HepG2 (cell line): ENCODE measurements around the gene NKAIN2. TPM values are rescaled to one million over a fixed set of nuclear protein-coding genes. Genes with fewer than 3 reads are reported as not detected.

Source experiments
- ATAC-seq: fragments of 200-7000 bp; cut with Tn5 transposase; 3 replicates; pipeline ENCODE4 v1.9.1; 2020; ENCODE audit warnings: mild to moderate bottlenecking, moderate library complexity
- BruUV-seq: library from RNA; stranded (reverse); fragments of 400-500 nt; replicated peaks from 2 replicates; lab custom pipeline; 2021; lab: Mats Ljungman, UMichigan
- CTCF ChIA-PET: fragments of 300-600 bp; formaldehyde crosslinking; extraction: SDS; loops from one replicate; lab custom pipeline; 2021; ENCODE audit warnings: low total read pairs, inconsistent platforms, low intra/inter-chr PET ratio; lab: Yijun Ruan, JAX
- POLR2A ChIA-PET: fragments of 350-600 bp; sonication (Branson Sonifier 250); formaldehyde crosslinking; loops from one replicate; lab custom pipeline; 2020; ENCODE audit warnings: antibody characterized with exemption, inconsistent platforms; lab: Yijun Ruan, JAX
- DNase-seq: peaks from one replicate; pipeline ENCODE4 v3.0.0-alpha.2; 2015; ENCODE audit warnings: low spot score
- FAIRE-seq: peaks from 3 replicates; lab custom pipeline; 2011; peaks lifted over from hg19 to GRCh38; lab: Jason Lieb, UNC
- H2AFZ ChIP-seq: one replicate; pipeline ENCODE4 v1.6.1; 2011; ENCODE audit warnings: low read length, inconsistent platforms
- H3K27ac ChIP-seq: fragments of 300-600 bp; 3 replicates; pipeline ENCODE4 v1.8.0; 2011; ENCODE audit warnings: mixed run types, mild to moderate bottlenecking, mixed read lengths, low read length, inconsistent platforms; ENCODE audit not compliant: insufficient read depth; ENCODE audit errors: extremely low read length
- H3K27me3 ChIP-seq, 2 experiments: fragments of 200-600 bp in 1 of 2; 2 replicates in 1 of 2; 3 replicates in 1 of 2; pipeline versions ENCODE4 v1.6.0 to v1.8.0; 2011; ENCODE audit warnings: low read length in 2 of 2, mild to moderate bottlenecking in 2 of 2, moderate library complexity in 2 of 2, inconsistent platforms in 1 of 2; ENCODE audit not compliant: insufficient read depth in 2 of 2, control insufficient read depth in 1 of 2
- H3K36me3 ChIP-seq, 2 experiments: fragments of 200-600 bp in 1 of 2; replicated peaks in 1 of 2; 2 replicates in 1 of 2; 3 replicates in 1 of 2; pipeline versions ENCODE4 v1.5.1 to v1.8.0; 2011; ENCODE audit warnings: low read length in 2 of 2, inconsistent platforms in 1 of 2; ENCODE audit not compliant: insufficient read depth in 2 of 2, control insufficient read depth in 1 of 2
- H3K4me1 ChIP-seq: 2 replicates; pipeline ENCODE4 v1.5.1; 2012; ENCODE audit warnings: low read length, inconsistent platforms; ENCODE audit not compliant: insufficient read depth
- H3K4me2 ChIP-seq: 2 replicates; pipeline ENCODE4 v1.6.0; 2011; ENCODE audit warnings: low read depth, low read length, inconsistent platforms
- H3K4me3 ChIP-seq, 3 experiments: fragments of 200-600 bp in 1 of 3; sonication (generic), shearing (Covaris generic) in 1 of 3; replicated peaks in 1 of 3; 2 replicates each; pipeline ENCODE4 v1.5.1; 2011 to 2016; ENCODE audit warnings: low read length in 3 of 3, inconsistent platforms in 2 of 3, low read depth in 2 of 3, mild to moderate bottlenecking in 2 of 3, control low read depth in 1 of 3, mixed read lengths in 1 of 3; ENCODE audit not compliant: insufficient read depth in 1 of 3
- H3K79me2 ChIP-seq: one replicate; pipeline ENCODE4 v1.6.1; 2011; ENCODE audit warnings: low read length, inconsistent platforms; ENCODE audit not compliant: insufficient read depth
- H3K9ac ChIP-seq: 2 replicates; pipeline ENCODE4 v1.6.0; 2011; ENCODE audit warnings: mild to moderate bottlenecking, low read depth, low read length, inconsistent platforms; ENCODE audit not compliant: insufficient read depth
- H3K9me3 ChIP-seq: 2 replicates; pipeline ENCODE4 v1.5.1; 2012; ENCODE audit warnings: mild to moderate bottlenecking, low read length
- H4K20me1 ChIP-seq: 2 replicates; pipeline ENCODE4 v1.6.0; 2011; ENCODE audit warnings: inconsistent platforms, mild to moderate bottlenecking, low read length, moderate library complexity; ENCODE audit not compliant: insufficient read depth
- CHD4 ChIP-seq: fragments of 200-600 bp; sonication (generic); IDR thresholded peaks from 2 replicates; pipeline ENCODE4 v1.7.0; 2017; ENCODE audit warnings: mild to moderate bottlenecking, low read length, borderline replicate concordance
- FIP1L1 ChIP-seq: fragments of 200-400 bp; formaldehyde crosslinking; IDR thresholded peaks from 2 replicates; pipeline ENCODE4 v1.6.1; 2018; ENCODE audit warnings: low read depth, mild to moderate bottlenecking, low read length, moderate library complexity, borderline replicate concordance; ENCODE audit not compliant: insufficient read depth
- HIVEP1 ChIP-seq: sonication (generic); formaldehyde crosslinking; IDR thresholded peaks from 2 replicates; pipeline ENCODE4 v1.4.0; 2020; ENCODE audit warnings: mild to moderate bottlenecking, missing genetic modification reagents
- SRSF1 ChIP-seq: fragments of 200-400 bp; formaldehyde crosslinking; optimal IDR thresholded peaks from 2 replicates; pipeline ENCODE3; 2017; ENCODE audit warnings: mild to moderate bottlenecking, low read depth, low read length, moderate library complexity
- ZNF136 ChIP-seq: sonication (generic); formaldehyde crosslinking; IDR thresholded peaks from 2 replicates; pipeline ENCODE4 v1.8.1; 2022; ENCODE audit warnings: low read depth, mild to moderate bottlenecking, moderate library complexity, missing genetic modification reagents
- ZNF563 ChIP-seq: sonication (generic); formaldehyde crosslinking; IDR thresholded peaks from 2 replicates; pipeline ENCODE4 v1.8.0; 2022; ENCODE audit warnings: mild to moderate bottlenecking, moderate library complexity, missing genetic modification reagents
- WGBS: methylation state at CpG from one replicate; pipeline ENCODE4 v1.1.6; 2017; ENCODE audit warnings: low lambda C conversion rate; 5-methylcytosine and 5-hydroxymethylcytosine counted together
- in situ Hi-C: cut with HindIII; loops from 2 replicates; pipeline ENCODE4 v1.10.0; 2017; ENCODE audit warnings: low pct_unique_long_range_greater_than_20kb; ENCODE audit not compliant: extremely low pct_ligation_motif_present
- intact Hi-C: fragments of 100-400 bp; cut with micrococcal nuclease; formaldehyde crosslinking; loops from one replicate; pipeline ENCODE4 v1.10.0; 2022; ENCODE audit not compliant: unreplicated experiment
- polyA plus RNA-seq, 8 experiments: library from polyadenylated mRNA; depleted of rRNA in 3 of 8; stranded (reverse) in 7 of 8; unstranded in 1 of 8; fragments of >200 nt; fragmentation: Illumina TruSeq in 4 of 8; extraction: Trizol in 4 of 8; gene quantifications; 2 replicates each; pipeline versions ENCODE4 v1.2.1 to v1.2.3, GENCODE V29; 2011 to 2016; ENCODE audit warnings: low read depth in 4 of 8, missing spikeins in 1 of 8, mixed read lengths in 1 of 8; ENCODE audit not compliant: insufficient read depth in 1 of 8
- total RNA-seq, 5 experiments: library from RNA; depleted of rRNA; stranded (reverse); fragments of >200 nt; fragmentation: Illumina TruSeq; extraction: Trizol; gene quantifications; 2 replicates each; pipeline ENCODE4 v1.2.3, GENCODE V29; 2016; ENCODE audit warnings: low read depth in 1 of 5
- TF ChIP-seq, protein P1 (sequence below): sonication (generic); formaldehyde crosslinking; IDR thresholded peaks from 2 replicates; pipeline ENCODE4 v1.4.0; 2020; ENCODE audit warnings: missing genetic modification reagents
- TF ChIP-seq, protein P2 (sequence below): sonication (generic); formaldehyde crosslinking; IDR thresholded peaks from 2 replicates; pipeline ENCODE4 v1.5.1; 2020; ENCODE audit warnings: missing genetic modification reagents, mild to moderate bottlenecking, borderline replicate concordance

The NKAIN2 gene
- total and polyA plus RNA-seq, 2 of the 13 experiments (the other 11 are each of a cell fraction or from before 2014, with no cell fraction given) = not detected

DNA sequence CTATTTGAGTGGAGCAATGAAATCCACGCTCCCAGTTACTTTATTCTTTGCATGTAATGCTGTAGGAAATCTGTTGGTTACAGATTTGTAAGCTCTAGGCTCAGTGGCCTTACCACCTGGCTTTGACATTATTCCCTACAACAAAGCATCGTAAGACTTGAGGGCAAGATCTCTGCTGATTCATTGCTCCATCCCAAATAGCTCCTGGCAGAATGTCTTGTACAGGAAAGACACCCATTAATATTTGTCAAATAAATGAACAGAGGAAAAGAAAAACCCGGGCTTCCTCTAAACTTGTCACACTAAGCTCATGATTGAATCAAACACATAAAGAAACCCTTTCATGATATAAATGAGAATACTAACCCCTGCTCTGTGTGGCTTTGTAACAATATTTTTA is 801.1 kb downstream of the NKAIN2 start:
- WGBS = under 1% methylated on average over 3 of the region's 3 CpGs

More for the DNA sequence above, 801.1 kb downstream of the NKAIN2 start:
- H3K4me3 ChIP-seq = no peak overlapping the region
- no peaks in the 10 kb centered on the region for H3K9me3 ChIP-seq
- ChIA-PET POLR2A (no interaction called here), CTCF (no interaction called here)
- H3K27ac ChIP-seq = no peak overlapping the region
- H2AFZ ChIP-seq = no peak overlapping the region
- no peak for TF ChIP-seq CHD4
- no peak for TF ChIP-seq SRSF1
- no peak for TF ChIP-seq ZNF136 (CRISPR knock-in tag)
- TF ChIP-seq FIP1L1 = no peak
- TF ChIP-seq, protein P1, sequence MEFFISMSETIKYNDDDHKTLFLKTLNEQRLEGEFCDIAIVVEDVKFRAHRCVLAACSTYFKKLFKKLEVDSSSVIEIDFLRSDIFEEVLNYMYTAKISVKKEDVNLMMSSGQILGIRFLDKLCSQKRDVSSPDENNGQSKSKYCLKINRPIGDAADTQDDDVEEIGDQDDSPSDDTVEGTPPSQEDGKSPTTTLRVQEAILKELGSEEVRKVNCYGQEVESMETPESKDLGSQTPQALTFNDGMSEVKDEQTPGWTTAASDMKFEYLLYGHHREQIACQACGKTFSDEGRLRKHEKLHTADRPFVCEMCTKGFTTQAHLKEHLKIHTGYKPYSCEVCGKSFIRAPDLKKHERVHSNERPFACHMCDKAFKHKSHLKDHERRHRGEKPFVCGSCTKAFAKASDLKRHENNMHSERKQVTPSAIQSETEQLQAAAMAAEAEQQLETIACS (CRISPR knock-in tag) = no peak
- no peak for TF ChIP-seq HIVEP1 (CRISPR knock-in tag)
- TF ChIP-seq ZNF563 (CRISPR knock-in tag) = no peak
- TF ChIP-seq, protein P2, sequence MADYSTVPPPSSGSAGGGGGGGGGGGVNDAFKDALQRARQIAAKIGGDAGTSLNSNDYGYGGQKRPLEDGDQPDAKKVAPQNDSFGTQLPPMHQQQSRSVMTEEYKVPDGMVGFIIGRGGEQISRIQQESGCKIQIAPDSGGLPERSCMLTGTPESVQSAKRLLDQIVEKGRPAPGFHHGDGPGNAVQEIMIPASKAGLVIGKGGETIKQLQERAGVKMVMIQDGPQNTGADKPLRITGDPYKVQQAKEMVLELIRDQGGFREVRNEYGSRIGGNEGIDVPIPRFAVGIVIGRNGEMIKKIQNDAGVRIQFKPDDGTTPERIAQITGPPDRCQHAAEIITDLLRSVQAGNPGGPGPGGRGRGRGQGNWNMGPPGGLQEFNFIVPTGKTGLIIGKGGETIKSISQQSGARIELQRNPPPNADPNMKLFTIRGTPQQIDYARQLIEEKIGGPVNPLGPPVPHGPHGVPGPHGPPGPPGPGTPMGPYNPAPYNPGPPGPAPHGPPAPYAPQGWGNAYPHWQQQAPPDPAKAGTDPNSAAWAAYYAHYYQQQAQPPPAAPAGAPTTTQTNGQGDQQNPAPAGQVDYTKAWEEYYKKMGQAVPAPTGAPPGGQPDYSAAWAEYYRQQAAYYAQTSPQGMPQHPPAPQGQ (CRISPR knock-in tag) = no peak
- H4K20me1 ChIP-seq = no peaks in the 10 kb centered on the region
- no peaks in the 10 kb centered on the region for H3K4me1 ChIP-seq
- intact Hi-C loops = no loop called here
- in situ Hi-C loops = no loop called here
- no TSS peak for BruUV-seq
- H3K27me3 ChIP-seq = no peaks in the 10 kb centered on the region
- no peaks in the 10 kb centered on the region for H3K79me2 ChIP-seq
- H3K4me2 ChIP-seq = no peak overlapping the region
- ATAC-seq = no peak
- no peaks in the 10 kb centered on the region for H3K36me3 ChIP-seq
- H3K9ac ChIP-seq = no peak overlapping the region
- FAIRE-seq = no peak
- no peak for DNase-seq
